Measurements from ENCODE around the gene NEIL1.
"Not testable (repeated sequence)": the region's sequence is repeated elsewhere in the genome, so short reads cannot be mapped to it uniquely, and the experiment has no call there.

The NEIL1 gene, protein sequence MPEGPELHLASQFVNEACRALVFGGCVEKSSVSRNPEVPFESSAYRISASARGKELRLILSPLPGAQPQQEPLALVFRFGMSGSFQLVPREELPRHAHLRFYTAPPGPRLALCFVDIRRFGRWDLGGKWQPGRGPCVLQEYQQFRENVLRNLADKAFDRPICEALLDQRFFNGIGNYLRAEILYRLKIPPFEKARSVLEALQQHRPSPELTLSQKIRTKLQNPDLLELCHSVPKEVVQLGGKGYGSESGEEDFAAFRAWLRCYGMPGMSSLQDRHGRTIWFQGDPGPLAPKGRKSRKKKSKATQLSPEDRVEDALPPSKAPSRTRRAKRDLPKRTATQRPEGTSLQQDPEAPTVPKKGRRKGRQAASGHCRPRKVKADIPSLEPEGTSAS

DNA sequence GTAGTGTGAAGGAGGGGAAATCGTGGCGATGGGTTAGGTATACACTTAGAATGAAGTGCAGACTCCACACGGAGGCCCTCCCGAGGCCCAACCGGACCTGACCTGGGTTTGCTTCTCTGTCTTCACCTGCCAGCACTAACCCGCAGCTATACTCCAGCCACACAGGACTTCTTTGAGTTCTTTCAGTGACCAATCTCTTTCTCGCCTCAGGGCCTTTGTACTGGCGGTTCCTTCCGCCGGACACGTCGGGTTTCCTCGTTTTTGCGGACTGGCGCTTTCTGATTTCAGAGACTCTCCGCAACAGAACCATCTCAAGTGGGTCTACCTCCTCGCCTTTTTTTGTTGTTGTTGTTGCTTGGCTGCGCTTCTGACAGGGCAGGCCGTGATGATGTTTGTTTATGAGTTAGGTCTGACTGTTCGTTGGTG is at the start of gene NEIL1:
Gene NEIL1 (plus strand): TSS at position 244 of the 426 bp plus-strand sequence. CDS start 1,867 bp downstream, outside the sequence.
- DNase-seq = no peak

DNA sequence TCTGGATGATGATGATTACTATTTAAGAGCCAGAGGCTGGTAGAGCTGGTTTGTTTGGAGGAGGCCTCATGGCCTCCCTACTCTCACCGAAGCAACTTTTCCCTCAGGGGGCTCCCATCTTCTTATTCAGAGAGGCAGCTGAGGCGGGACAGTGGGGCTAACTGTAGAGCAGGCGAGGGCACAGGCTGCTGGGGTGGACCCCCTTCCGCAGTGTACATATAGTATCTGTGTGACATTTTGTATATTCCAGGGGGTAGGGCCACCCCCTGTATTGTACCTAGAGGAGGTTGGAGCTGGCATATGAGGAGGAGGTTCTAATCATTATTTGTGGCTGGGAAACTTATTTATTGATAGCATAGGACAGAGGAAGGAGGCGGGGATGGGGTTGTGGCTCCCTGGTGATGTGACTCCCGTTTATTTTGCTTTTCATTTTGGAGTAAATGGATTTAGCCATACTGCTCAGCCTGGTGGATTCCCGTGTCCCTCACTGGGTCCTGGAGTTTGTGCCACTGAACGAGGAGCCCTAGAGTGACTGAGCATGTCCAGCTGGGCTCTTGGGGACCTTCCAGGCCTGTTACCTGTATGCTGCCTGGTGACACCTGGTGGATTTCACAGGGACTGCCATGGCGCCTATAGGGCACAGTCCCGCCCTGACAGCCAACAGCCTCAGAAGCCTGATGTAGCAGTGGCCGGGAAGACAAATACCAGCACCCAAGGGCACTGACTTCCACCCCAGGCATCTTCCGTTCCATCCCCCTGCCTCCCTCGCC is 48.1 kb upstream of the NEIL1 start:
- not testable (repeated sequence) for DNase-seq

- DNase-seq = peak; percentile 60
Measured at GRCh38 chr15:75299311-75299688, 47.5 kb upstream of the NEIL1 start.

- DNase-seq = not testable (repeated sequence)
Measured at GRCh38 chr15:75300026-75300425, 46.8 kb upstream of the NEIL1 start.

DNA sequence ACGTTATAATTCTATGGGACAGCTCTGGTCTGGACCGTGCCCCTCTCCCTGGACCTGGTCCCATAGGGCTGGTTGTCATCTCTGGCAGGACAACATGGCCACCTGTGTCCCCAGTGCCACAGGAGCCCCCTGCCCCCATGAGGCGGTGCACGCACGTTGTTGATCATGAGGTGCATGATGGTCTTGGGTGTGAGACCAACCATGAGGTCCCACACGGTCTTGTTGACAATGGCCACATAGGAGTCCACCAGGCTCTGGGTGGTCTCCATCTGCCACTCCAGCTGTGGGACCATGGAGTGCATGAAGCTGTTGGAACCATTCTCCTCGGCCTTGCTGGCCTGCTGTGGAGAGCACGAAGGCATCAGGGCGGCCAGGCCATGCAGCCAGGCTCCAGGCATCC is 44.5 kb upstream of the NEIL1 start:
- DNase-seq = no peak

DNA sequence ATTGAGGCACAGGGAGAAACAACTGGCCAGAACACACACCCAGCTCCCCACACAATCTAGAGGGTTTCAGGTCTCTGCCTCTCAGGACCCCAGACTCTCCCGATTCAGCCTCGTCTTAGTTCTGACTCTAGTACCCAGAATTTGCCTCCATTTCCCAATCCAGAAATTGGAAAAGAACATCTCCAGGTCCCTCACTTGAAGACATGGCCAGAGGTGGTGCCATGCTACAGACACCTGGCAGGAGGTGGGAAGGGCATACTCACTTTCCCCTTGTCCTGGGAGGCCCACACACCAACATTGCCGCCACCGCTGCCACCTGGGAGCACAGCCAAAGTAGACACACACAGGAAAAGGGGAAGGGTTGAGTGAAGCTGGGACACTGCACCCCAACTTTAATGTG is 44.1 kb upstream of the NEIL1 start:
- not testable (repeated sequence) for DNase-seq

GRCh38 chr15:75306188-75306587 is 40.7 kb upstream of the NEIL1 start:
- DNase-seq = no peak

- no peak for DNase-seq
Measured at GRCh38 chr15:75307778-75308390, 39.0 kb upstream of the NEIL1 start.

DNA sequence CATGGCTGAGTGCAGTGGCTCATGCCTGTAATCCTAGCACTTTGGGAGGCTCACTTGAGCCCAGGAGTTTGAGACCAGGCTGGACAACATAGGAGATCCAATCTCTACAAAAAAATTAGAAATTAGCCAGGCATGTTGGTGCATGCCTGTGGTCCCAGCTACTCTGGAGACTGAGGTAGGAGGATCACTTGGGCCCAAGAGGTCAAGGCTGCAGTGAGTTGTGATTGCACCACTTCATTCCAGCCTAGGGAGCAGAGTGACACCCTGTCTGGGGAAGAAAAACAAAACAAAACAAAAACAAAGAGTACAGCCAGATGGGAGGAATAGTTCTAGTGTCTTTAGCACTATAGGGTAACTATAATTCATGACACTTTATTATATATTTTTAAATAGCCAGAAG is 37.1 kb upstream of the NEIL1 start:
- no peak for DNase-seq

DNA sequence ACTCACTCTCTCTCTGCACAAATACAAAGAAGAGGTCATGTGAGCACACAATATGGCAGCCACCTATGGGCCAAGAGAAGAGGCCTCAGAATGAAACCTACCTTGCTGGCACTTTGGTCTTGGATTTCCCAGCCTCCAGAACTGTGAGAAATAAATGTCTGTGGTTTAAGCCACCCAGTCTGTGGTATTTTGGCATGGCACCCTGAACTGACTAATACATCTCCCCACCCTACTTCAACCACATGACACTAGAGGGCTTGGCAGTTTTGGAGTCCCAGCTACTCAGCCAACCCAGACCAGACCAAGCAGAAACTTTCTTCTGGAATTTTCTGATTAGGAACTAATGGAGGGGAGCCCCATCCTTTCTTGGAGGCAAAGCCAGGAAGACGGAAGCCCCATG is 34.3 kb upstream of the NEIL1 start:
- not testable (repeated sequence) for DNase-seq

GRCh38 chr15:75313116-75313845 is 33.6 kb upstream of the NEIL1 start:
- DNase-seq = no peak

DNA sequence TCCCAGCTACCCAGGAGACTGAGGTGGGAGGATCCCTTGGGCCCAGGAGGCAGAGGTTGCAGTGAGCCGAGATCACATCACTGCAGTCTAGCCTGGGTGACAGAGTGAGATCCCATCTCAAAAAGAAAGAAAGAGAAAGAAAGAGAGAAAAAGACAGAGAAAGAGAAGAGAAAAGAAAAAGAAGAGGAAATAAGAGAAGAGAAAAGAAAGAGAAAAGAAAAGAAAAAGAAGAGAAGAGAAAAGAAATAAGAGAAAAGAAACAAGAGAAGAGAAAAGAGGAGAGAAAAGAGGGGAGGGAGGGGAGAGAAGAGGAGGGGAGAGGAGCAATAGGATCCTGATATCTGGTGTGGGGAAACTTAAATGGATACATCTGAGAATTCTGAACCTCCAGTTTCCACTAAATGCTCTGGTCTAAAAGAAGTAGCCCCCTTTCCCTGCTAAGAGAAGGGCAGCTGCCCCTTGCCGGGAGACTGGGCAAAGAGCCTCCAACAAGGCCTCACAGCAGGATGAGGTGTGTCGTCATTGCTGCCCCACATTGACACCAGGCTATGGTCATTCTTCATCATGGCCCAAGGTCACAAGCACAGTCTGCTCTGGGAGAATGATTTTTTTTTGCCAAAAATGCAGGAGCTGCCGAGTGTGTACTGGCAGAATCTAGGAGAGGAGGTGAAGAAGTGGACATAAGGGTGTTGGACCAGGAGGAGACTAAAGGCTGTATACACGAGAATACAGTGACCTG is 32.1 kb upstream of the NEIL1 start:
- DNase-seq = no peak

DNA sequence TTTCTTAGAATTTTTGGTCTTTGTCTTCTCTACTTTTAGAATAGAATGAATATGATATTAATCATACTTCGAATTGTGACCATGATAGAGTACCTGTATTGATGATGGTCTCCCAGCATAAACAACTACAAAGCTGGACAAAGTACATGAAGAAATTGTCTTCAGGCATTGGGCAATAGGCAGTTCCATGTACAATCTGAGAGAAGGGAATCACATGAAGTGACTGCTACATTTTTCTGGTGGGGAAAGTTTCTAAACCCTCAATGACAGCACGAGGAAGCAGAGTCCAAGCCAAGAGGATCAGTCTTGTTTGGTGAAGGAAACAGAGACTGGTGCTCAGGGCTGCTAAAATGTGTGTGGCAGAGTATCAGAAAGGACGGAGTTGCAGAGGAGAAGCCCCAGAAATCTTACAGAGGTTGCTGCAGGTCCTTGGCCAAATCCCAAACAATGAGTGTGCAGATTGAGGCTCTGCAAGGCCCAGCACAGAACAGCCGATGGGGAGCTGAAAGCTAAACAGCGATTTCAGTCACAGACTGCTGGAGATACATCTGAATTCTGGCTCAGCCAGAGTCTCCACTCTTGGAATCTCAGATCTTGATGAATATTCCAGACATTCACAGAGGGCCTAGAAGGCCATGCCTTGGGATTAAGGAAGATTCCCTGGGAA is 27.5 kb upstream of the NEIL1 start:
- not testable (repeated sequence) for DNase-seq

DNA sequence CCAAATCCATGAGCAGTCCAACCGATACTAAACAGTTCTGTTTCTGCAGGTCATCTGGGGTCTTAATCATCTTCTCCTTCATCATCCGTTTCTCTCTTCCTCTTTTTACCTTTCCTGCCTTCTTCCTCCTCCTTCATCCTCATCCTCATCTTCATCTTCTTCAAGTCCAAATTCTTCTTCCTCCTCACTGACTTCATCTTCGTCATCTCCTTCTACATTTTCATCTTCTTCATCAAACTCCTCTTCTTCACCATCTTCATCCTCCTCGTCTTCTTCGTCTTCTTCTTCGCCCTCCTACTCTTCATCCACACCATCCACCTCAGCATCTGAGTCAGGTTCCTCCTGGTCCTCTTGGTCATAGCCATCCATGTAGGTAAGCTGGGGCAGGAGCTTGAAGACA is 25.1 kb upstream of the NEIL1 start:
- no peak for DNase-seq

GRCh38 chr15:75325922-75326321 is 20.9 kb upstream of the NEIL1 start:
- no peak for DNase-seq

DNA sequence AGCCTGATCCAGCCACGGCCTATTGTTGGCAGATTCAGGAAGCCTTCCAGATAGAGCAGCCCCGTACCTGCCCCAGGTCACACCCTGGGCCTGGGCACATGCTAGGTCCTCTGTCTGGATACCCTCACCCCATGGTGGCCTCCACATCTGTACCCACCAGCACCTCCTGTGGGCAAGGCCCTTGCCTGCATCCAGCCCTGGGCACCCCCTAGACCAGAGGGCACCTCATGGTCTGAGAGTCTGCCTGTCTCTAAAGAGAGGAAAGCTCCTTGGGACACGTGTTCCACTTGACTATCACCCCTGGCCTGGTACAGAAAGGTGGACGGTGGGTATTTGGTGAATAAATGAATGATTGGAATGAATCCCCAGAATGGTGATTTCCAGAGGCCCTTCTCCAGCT is 19.8 kb upstream of the NEIL1 start:
- DNase-seq = no peak

- no peak for DNase-seq
Measured at GRCh38 chr15:75327491-75327890, 19.3 kb upstream of the NEIL1 start.

- no peak for DNase-seq
Measured at GRCh38 chr15:75328493-75329314, 18.1 kb upstream of the NEIL1 start.

GRCh38 chr15:75329571-75329970 is 17.3 kb upstream of the NEIL1 start:
- DNase-seq = no peak

GRCh38 chr15:75332093-75332492 is 14.7 kb upstream of the NEIL1 start:
- DNase-seq = not testable (repeated sequence)
